Anterior cingulate cortex (tissue), 58 donors: Measurements from ENCODE around the gene SLFN12.
"Not testable (repeated sequence)": the region's sequence is repeated elsewhere in the genome, so short reads cannot be mapped to it uniquely, and the experiment has no call there.

Source experiments
- DNase-seq, 58 donors: peaks; one replicate each; lab custom pipeline; 2025; lab: John Stamatoyannopoulos, UW

Gene SLFN12

GRCh38 chr17:35432176-35433074, at the start of gene SLFN12:
Gene SLFN12 (minus strand): TSS chr17:35432500. CDS start chr17:35423028, 9,472 bp downstream.
- peak in 7 of 58 donors; percentile 0 to 41 (median 10) for DNase-seq

- DNase-seq = no peak
Measured at GRCh38 chr17:35479271-35479670, 47.0 kb upstream of the SLFN12 start.

DNA sequence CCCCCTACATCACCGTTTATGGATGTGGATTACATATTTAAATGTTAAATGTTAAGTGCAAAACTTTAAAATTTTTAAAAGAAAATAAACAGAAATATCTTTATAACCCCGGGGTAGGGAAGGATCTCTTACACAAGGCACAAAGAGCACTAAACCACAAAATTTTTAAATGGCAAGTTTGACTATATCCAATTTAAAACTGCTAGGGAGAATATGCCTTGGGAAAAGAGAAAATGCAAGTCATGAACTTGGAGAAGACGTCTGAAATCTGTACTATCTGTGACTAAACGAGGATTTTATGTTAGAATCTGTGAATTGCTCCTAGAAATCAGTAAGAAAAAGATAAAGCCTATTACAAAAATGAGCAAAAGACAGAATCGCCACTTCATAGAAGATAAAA, 44.9 kb upstream of the SLFN12 start:
- no peak for DNase-seq

DNA sequence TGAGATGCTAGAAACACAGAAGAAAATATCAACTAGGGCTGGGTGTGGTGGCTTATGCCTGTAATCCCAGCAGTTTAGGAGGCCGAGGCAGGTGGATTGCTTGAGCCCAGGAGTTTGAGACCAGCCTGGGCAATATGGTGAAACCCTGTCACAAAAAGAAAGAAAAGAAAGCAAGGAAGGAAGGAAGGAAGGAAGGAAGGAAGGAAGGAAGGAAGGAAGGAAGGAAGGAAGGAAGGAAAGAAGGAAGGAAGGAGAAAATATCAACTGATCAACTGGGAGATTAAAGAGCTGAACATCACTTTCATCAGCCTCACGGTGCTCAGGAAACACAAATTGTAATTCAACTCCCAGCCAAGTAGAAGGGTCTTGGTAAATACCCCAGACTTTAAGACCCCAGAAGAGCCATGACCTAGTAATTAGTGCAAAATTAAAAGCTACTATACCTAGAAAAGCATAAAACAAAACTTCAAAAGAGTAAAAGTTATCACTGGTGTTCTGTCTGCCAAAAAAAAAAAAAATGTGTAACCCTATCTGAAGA, 44.1 kb upstream of the SLFN12 start:
- DNase-seq = no peak

- no peak for DNase-seq
Measured at GRCh38 chr17:35468475-35468874, 36.2 kb upstream of the SLFN12 start.

DNA sequence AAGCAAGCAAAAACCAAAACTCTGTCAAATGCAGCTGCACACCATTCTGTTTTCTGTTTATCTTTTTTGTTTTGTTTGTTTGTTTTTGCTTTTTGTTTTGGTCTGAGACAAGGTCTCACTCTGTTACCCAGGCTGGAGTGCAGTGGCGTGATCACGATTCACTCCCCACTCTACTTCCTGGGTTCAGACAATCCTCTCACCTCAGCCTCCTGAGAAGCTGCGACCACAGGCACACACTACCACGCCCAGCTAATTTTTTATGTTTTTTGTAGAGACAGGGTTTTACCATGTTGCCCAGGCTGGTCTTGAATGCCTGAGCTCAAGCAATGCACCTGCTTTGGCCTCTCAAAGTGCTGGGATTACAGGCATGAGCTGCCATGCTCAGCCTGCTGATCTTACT, 35.5 kb upstream of the SLFN12 start:
- DNase-seq = no peak

DNA sequence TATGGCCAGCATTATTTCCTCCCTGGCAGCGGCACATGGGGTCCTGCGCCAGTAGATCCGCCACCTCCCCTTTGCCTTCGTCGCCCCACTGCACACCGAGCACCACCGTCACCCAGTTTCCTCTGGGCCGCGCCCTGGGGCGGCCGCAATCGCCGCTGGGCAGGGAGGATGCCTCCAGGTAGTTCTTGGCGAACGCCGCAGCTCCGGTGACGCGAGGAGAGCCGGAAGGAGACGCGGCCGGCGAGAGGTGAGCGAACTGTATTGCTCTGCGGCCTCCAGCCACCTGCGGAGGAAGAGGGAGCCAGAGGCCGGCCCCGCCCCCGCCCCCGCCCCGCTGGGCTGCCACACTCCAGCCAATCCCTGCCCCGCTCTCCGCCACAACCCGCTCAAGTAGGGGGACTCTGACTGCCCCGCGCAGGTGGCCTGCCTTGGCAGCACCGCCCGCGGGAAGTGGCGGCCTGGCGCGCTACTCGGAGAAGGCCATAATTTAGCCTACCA, 28.1 kb upstream of the SLFN12 start:
- no peak for DNase-seq

- DNase-seq = not testable (repeated sequence)
Measured at GRCh38 chr17:35454035-35454434, 21.7 kb upstream of the SLFN12 start.

DNA sequence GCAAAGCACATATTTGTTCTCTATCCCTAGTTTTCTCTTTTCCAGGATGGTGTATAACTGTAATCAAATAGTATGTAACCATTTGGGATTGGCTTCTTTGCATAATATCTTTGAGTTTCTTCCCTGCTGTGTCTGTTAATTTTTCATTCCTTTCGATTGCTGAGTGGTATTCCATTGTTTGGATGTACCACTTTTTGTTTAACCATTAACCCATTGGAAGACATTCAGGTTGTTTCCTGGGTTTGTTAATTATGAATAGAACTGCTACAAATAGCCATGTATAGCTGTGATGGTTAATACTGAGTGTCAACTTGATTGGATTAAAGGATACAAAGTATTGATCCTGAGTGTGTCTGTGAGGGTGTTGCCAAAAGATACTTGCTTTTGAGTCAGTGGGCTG, 20.9 kb upstream of the SLFN12 start:
- DNase-seq = no peak

GRCh38 chr17:35449371-35449931, 17.2 kb upstream of the SLFN12 start:
- no peak for DNase-seq

- no peak for DNase-seq
Measured at GRCh38 chr17:35448899-35449227, 16.6 kb upstream of the SLFN12 start.

- DNase-seq = peak in 5 of 58 donors; percentile 6 to 20 (median 8)
Measured at GRCh38 chr17:35448214-35448898, 16.1 kb upstream of the SLFN12 start, which contains the start of gene SLFN13. Gene SLFN13 (minus strand): TSS chr17:35448766. CDS start chr17:35445680, 3,086 bp downstream.

- no peak for DNase-seq
Measured at GRCh38 chr17:35447499-35447898, 15.2 kb upstream of the SLFN12 start.

DNA sequence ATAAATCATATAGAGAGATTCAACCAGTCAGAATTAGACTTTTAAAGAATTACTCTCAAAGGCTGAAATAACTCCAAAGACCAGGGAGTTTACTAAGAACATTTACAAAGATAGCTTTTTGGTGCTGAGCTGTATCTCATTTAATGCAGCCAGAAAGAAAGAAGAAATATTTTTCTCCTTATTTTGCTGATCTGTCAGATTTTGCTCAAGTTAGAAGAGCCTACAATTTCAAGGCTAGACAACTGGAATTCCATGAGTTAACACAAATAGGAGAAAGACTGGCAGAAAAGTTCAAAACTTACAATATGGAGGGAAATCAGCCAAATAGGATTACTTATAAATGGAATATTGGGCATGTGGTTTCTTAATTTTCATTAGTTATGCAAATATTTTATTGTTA, 6.1 kb upstream of the SLFN12 start:
- DNase-seq = no peak

DNA sequence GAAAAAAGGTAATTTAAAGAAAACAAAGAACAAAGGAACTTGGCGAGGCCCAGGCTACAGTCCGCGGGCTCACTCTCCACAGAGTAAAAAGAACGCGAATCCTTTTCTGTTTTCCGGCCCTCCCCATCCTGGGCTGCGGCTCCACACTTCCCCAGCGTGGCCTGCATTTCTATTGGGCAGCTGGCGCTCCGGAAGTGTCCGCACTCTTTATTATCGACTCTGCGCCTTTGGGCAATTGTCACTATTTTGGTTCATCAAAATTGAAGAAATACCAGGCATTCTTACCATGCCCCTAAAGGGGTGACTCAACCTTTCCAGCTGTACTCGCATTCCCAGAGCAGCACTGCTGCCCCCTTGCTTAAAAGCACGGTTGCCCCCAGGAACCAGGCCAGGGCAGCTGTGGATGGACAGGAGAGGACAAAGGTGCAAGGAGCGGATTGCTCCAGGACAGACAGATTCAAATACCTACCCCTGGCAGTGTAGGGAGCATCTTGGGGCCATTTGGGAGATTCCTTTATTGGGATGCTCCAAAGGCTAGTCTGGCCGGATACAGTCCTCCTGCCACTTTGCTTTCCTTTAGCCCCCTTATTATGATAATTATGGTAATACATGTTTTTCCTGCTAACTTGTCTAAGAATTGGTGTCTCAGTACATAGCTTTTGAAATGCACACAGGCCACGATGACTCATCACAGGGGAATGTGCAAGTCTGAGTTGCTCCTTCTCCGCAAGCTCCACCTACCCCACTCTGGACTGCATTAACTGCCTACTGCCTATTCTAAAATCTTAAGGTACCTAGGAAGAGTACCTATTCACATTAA, 985 bp upstream of the SLFN12 start:
- peak in 1 of 58 donors; percentile 45 for DNase-seq

DNA sequence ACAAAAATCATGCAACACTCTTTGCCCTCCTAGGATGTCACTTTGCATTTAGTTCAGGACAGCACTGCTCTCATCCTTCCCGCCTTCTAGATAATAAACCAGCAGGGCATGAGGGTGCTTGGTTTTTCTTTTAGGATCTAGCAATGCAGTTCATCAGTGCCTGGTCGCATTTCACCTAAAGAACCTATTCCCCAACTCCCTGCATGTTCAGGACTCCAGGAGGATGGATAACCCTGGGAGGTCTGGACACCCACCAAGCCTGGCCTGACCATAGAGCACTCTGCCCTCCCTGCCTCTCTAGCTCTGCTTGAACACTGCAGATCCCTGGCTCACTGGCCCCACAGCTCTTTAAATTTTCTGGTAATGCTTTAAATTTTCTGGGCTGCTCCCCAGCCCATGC, 2.6 kb downstream of the SLFN12 start:
- DNase-seq = no peak

DNA sequence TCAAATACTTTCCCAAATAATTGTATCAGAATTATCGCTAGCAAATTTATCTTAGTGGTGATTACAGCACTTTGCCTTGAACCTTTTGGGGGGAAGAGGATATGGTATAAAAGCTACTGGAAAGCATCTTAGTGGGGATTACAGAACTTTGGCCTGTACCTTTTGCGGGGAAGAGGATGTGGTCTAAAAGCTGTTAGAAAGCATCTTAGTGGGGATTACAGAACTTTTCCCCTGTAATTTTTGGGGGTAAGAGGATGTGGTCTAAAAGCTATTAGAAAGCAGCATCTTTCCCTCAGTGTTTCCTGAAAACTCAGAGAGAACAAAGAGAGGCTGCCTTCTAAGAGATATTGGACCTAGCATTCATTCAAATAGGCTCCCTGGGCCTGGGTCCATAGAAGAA, 4.1 kb downstream of the SLFN12 start:
- DNase-seq = no peak

DNA sequence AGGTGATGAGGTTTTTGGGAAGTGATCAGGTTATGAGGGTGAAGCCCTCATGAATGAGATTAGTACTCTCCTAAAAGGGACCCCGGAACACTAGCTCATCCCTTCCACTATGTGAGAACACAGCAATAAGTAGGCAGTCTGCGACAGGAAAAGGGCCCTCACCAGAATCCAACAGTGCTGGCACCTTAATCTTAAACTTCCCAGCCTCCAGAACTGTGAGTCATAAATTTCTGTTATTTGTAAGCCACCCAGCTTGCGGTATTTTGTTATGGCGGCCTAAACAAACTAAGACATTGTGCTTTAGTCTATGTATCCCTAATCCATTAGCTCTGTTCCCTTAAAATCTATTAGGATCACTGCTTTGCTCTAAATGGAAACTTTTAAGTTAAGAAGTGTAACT, 8.5 kb downstream of the SLFN12 start:
- DNase-seq = no peak

DNA sequence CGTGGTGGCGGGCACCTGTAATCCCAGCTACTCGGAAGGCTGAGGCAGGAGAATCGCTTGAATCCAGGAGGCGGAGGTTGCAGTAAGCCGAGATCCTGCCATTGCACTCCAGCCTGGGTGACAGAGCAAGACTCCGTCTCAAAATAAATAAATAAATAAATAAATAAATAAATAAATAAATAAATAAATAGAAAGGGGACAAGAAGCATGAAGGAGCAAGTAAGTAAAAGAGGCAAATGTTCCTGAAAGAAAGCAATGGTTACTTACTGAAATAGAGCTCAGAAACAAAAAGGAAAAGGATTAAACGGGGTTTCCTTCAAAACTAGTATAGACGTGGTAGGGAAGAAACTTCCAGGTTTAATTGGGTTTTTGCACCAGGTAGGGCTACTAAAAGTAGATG, 11.2 kb downstream of the SLFN12 start:
- DNase-seq = not testable (repeated sequence)

DNA sequence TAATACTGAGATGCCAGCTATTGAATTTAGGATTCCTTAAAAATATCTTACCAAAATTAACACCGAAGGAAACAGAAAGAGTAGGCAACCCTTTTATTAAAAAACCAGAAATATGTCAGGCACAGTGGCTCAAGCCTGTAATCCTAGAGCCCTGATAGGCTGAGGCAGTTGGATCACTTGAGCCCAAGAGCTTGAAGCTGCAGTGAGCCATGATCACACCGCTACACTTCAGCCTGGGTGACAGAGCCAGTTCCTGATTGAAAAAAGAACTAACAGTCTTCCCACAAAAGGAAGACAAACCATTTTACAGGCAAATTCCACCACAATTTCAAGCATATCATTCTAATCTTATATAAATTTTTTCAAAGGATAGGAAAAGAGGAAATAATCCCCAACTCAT, 15.6 kb downstream of the SLFN12 start:
- no peak for DNase-seq
